Epithelial cell of esophagus (primary cell): Measurements from ENCODE around the gene VEPH1.

Experiments used
- DNase-seq: peaks from one replicate; pipeline ENCODE4 v3.0.0; 2010; ENCODE audit warnings: low read depth
- H3K4me3 ChIP-seq: 2 replicates; pipeline ENCODE4 v1.5.1; 2011; ENCODE audit warnings: mild to moderate bottlenecking, low read length, control low read depth
- TF ChIP-seq, protein P1 (sequence below): IDR thresholded peaks from 2 replicates; pipeline ENCODE4 v1.5.1; 2011; ENCODE audit warnings: low read depth, mild to moderate bottlenecking, low read length, control low read depth, inconsistent platforms; ENCODE audit not compliant: insufficient read depth; ENCODE audit errors: missing control alignments

The VEPH1 gene

DNA sequence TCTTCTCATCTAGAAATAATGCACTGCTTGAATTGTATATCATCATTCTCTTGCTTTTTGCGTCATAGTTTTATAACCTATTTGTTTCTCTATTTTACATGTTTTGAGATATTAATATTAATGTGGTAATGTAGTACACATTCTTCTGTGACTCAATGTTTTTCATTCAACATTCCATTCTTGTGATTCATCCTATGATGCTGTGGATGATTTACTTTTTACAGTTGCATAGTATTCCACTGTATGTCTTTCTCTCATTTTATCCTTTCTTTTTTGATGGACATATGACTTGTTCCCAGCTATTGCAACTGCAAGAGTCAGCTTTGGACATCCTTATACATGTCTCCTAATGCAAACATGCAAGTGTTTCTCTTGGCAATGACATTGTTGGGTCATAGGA, 20.6 kb upstream of the VEPH1 start:
- DNase-seq: no peak
- TF ChIP-seq, protein P1, sequence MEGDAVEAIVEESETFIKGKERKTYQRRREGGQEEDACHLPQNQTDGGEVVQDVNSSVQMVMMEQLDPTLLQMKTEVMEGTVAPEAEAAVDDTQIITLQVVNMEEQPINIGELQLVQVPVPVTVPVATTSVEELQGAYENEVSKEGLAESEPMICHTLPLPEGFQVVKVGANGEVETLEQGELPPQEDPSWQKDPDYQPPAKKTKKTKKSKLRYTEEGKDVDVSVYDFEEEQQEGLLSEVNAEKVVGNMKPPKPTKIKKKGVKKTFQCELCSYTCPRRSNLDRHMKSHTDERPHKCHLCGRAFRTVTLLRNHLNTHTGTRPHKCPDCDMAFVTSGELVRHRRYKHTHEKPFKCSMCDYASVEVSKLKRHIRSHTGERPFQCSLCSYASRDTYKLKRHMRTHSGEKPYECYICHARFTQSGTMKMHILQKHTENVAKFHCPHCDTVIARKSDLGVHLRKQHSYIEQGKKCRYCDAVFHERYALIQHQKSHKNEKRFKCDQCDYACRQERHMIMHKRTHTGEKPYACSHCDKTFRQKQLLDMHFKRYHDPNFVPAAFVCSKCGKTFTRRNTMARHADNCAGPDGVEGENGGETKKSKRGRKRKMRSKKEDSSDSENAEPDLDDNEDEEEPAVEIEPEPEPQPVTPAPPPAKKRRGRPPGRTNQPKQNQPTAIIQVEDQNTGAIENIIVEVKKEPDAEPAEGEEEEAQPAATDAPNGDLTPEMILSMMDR: no peak
- H3K4me3 ChIP-seq: no peak overlapping the region

DNA sequence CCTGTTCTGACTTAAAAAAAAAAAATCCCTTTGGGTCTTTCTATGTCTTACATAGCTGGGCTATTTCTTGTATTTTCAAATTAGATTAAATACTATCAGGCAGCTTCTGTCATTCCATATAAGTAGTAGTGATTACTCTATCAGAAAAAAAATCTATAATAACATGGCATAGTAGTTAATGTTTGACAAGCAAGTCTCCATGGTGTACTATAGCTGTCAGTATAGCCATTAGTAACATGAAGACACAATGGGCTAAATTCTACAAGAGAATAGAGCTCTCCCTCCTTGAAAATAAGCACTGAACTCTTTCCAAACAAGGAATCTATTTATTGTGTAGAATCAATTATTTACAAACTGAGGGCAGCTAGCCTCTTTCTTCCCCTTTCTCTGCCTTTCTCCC, 19.4 kb upstream of the VEPH1 start:
- H3K4me3 ChIP-seq: no peak overlapping the region
- no peak for DNase-seq
- TF ChIP-seq, protein P1: no peak

DNA sequence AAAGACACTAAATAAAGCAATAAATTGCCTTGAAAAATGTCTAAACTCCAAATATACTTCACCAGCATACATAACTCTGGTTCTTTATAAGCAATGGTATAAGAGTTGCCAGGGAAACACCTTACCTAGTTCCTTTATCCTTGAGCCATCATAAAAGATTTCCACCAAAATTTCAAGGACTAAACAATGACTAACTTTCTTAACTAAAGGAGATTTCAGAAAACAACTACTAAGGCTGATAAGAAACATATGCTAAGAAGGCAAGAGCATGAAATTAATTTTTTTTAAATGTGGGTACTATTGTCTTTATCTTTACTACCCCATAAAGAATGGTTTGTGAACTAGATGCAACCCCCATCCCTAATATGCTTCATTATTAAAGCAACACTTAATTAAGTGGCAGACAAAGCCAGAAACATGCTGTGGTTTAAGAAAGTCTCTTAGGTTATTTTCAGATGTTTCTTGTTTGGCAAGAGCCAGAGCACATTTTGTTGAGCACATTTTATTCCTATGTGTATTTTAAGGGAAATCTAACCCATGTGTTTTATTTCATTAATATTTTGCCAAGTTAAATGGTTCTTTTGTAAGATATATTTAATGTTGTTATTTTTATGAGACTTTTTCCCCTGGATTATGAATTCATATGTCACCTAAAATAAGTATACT, 17.4 kb upstream of the VEPH1 start:
- DNase-seq: no peak
- no peak overlapping the region for H3K4me3 ChIP-seq
- TF ChIP-seq, protein P1: no peak

DNA sequence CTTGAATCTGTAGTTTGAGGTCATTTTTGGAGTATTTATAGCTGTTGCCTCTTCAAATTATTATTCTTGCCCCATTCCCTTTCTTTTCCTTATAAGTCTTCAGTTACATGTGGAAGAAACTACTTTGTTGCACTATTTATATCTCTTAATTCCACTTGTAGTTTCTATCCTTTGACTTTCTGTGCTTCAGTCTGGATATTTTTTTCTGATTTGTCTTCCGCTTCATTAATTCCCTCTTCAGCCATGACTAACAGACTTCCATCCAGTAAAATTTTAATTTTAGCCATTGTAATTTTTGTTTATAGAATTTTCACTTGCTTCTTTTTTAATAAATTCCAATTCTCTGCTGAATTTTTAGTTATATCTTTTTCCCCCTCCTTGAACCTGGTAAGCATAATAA, 15.7 kb upstream of the VEPH1 start:
- TF ChIP-seq, protein P1: no peak
- no peak for DNase-seq
- no peak overlapping the region for H3K4me3 ChIP-seq

GRCh38 chr3:157516928-157517327, 13.7 kb upstream of the VEPH1 start:
- no peak overlapping the region for H3K4me3 ChIP-seq
- TF ChIP-seq, protein P1: no peak
- no peak for DNase-seq

GRCh38 chr3:157515398-157515797, 12.2 kb upstream of the VEPH1 start:
- no peak for DNase-seq

GRCh38 chr3:157514371-157514895, 11.2 kb upstream of the VEPH1 start:
- no peak overlapping the region for H3K4me3 ChIP-seq
- TF ChIP-seq, protein P1: no peak
- DNase-seq: no peak

More at GRCh38 chr3:157515398-157515797, 12.2 kb upstream of the VEPH1 start:
- TF ChIP-seq, protein P1: no peak
- no peak overlapping the region for H3K4me3 ChIP-seq
